ENCODE measurements around the gene UBE2G1.

DNA sequence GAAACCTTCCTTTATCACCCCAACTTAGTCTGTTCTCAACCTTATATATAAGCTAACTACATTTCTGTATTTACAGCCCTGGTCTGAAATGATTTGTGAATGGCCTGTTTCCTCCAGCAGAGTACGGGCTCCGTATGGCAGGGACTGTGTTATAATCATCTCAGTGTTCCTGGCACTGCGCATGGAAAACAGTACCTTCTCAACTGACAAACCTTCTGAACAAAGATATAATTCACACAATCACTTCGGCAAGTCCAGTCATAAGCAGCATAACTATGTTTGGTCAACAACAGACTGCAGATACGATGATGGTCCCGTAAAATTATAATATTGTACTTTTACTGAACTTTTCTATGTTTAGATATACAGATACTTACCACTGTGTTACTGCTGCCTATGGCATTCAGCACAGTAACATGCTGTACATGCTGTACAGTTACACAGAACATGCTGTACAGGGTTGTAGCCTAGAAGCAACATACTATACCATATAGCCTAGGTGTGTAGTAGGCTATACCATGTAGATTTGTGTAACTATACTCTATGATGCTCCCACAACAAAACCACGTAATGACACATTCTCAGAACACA lies 132.7 kb downstream of the UBE2G1 start:
- no peak for TF ChIP-seq REST (IDR thresholded peaks at IDR 0.05; ENCODE audit: low read depth)
- no peak for TF ChIP-seq TAF1 (IDR thresholded peaks at IDR 0.05; ENCODE audit: low read depth)
- TF ChIP-seq NFIC (IDR thresholded peaks at IDR 0.05), result no peak
- no peak for TF ChIP-seq CEBPB (IDR thresholded peaks at IDR 0.05)
- TF ChIP-seq EP300 (IDR thresholded peaks at IDR 0.05; ENCODE audit: borderline replicate concordance), result no peak
- no peak for TF ChIP-seq RAD21 (IDR thresholded peaks at IDR 0.05; ENCODE audit: low read depth)
- TF ChIP-seq CREB1 (IDR thresholded peaks at IDR 0.05; ENCODE audit: low read depth), result no peak
- no peak for TF ChIP-seq YY1 (IDR thresholded peaks at IDR 0.05; ENCODE audit: low read depth)
- no peak for TF ChIP-seq TCF12 (IDR thresholded peaks at IDR 0.05; ENCODE audit: low read depth)
- no peak for TF ChIP-seq ZBTB7A (IDR thresholded peaks at IDR 0.05; ENCODE audit: low read depth)
